ENCODE data around the gene HYAL3.
A peak's percentile ranks its signal among the peaks of the same experiment; 100 is the strongest.
"Not testable (repeated sequence)": the region's sequence is repeated elsewhere in the genome, so short reads cannot be mapped to it uniquely, and the experiment has no call there.

The HYAL3 gene

GRCh38 chr3:50314816-50315215 is 15.6 kb upstream of the HYAL3 start:
- no peak for DNase-seq (ENCODE audit: low spot score)

- DNase-seq (ENCODE audit: low spot score), result no peak
Observed at GRCh38 chr3:50314342-50314741, 15.1 kb upstream of the HYAL3 start.

- not testable (repeated sequence) for DNase-seq (ENCODE audit: low spot score)
Observed at GRCh38 chr3:50312041-50312440, 12.8 kb upstream of the HYAL3 start.

GRCh38 chr3:50304601-50305000 is 5.4 kb upstream of the HYAL3 start:
- no peak for DNase-seq (ENCODE audit: low spot score)

GRCh38 chr3:50303013-50303815 is 4.0 kb upstream of the HYAL3 start, which contains the start of gene HYAL1:
Gene HYAL1, minus strand, starts transcription at chr3:50303574. Its CDS starts 618 bp downstream, at chr3:50302956.
- no peak for DNase-seq (ENCODE audit: low spot score)

- no peak for DNase-seq (ENCODE audit: low spot score)
Observed at GRCh38 chr3:50302095-50303012, 3.1 kb upstream of the HYAL3 start.

GRCh38 chr3:50300681-50301254 is 1.6 kb upstream of the HYAL3 start:
- no peak for DNase-seq (ENCODE audit: low spot score)

GRCh38 chr3:50299929-50300680 is 900 bp upstream of the HYAL3 start:
- DNase-seq (ENCODE audit: low spot score), result peak; percentile 33

GRCh38 chr3:50299638-50299928 is 378 bp upstream of the HYAL3 start:
- no peak for DNase-seq (ENCODE audit: low spot score)

- DNase-seq (ENCODE audit: low spot score), result no peak
Observed at GRCh38 chr3:50297896-50298725, 1.1 kb downstream of the HYAL3 start.

- no peak for DNase-seq (ENCODE audit: low spot score)
Observed at GRCh38 chr3:50297384-50297775, 1.8 kb downstream of the HYAL3 start.

- no peak for DNase-seq (ENCODE audit: low spot score)
Observed at GRCh38 chr3:50296721-50297383, 2.4 kb downstream of the HYAL3 start.

GRCh38 chr3:50295553-50296431 is 3.4 kb downstream of the HYAL3 start:
- DNase-seq (ENCODE audit: low spot score), result no peak

- no peak for DNase-seq (ENCODE audit: low spot score)
Observed at GRCh38 chr3:50294492-50295403, 4.5 kb downstream of the HYAL3 start.

GRCh38 chr3:50294089-50294488 is 5.1 kb downstream of the HYAL3 start:
- DNase-seq (ENCODE audit: low spot score), result no peak

GRCh38 chr3:50293079-50293801 is 6.0 kb downstream of the HYAL3 start:
- no peak for DNase-seq (ENCODE audit: low spot score)

GRCh38 chr3:50292159-50293078 is 6.8 kb downstream of the HYAL3 start, which contains the start of gene IFRD2:
Gene IFRD2, minus strand, starts transcription at chr3:50292429. Its CDS starts 155 bp downstream, at chr3:50292274.
- peak; percentile 96 for DNase-seq (ENCODE audit: low spot score)
